IPS-NIHi7 (cell line): ENCODE results near the gene POU6F2.

Experiments used
- DNase-seq: peaks from one replicate; pipeline ENCODE4 v3.0.0; 2012; ENCODE audit warnings: mixed read lengths; ENCODE audit errors: extremely low spot score

The POU6F2 gene

GRCh38 chr7:39127058-39127457, 149.3 kb downstream of the POU6F2 start:
- no peak for DNase-seq

GRCh38 chr7:39128287-39128843, 150.7 kb downstream of the POU6F2 start:
- no peak for DNase-seq

GRCh38 chr7:39130274-39130673, 152.6 kb downstream of the POU6F2 start:
- no peak for DNase-seq

GRCh38 chr7:39130857-39131526, 153.3 kb downstream of the POU6F2 start:
- DNase-seq, result no peak

GRCh38 chr7:39132306-39132705, 154.6 kb downstream of the POU6F2 start:
- no peak for DNase-seq

- DNase-seq, result no peak
Observed at GRCh38 chr7:39133088-39133487, 155.4 kb downstream of the POU6F2 start.

- no peak for DNase-seq
Observed at GRCh38 chr7:39137480-39137879, 159.8 kb downstream of the POU6F2 start.

GRCh38 chr7:39142750-39143149, 165.0 kb downstream of the POU6F2 start:
- no peak for DNase-seq

GRCh38 chr7:39144420-39144819, 166.7 kb downstream of the POU6F2 start:
- DNase-seq, result no peak

GRCh38 chr7:39145283-39145682, 167.6 kb downstream of the POU6F2 start:
- DNase-seq, result no peak

- DNase-seq, result no peak
Observed at GRCh38 chr7:39145935-39146334, 168.2 kb downstream of the POU6F2 start.

GRCh38 chr7:39152701-39153100, 175.0 kb downstream of the POU6F2 start:
- DNase-seq, result no peak

GRCh38 chr7:39153113-39153512, 175.4 kb downstream of the POU6F2 start:
- no peak for DNase-seq

GRCh38 chr7:39153647-39154046, 175.9 kb downstream of the POU6F2 start:
- peak; percentile 47 for DNase-seq

- no peak for DNase-seq
Observed at GRCh38 chr7:39154815-39155214, 177.1 kb downstream of the POU6F2 start.

- DNase-seq, result no peak
Observed at GRCh38 chr7:39158367-39158766, 180.7 kb downstream of the POU6F2 start.

- DNase-seq, result no peak
Observed at GRCh38 chr7:39161903-39162302, 184.2 kb downstream of the POU6F2 start.

- no peak for DNase-seq
Observed at GRCh38 chr7:39164887-39165286, 187.2 kb downstream of the POU6F2 start.

- no peak for DNase-seq
Observed at GRCh38 chr7:39168403-39169098, 190.8 kb downstream of the POU6F2 start.

GRCh38 chr7:39172137-39172536, 194.4 kb downstream of the POU6F2 start:
- DNase-seq, result no peak

GRCh38 chr7:39181398-39181797, 203.7 kb downstream of the POU6F2 start:
- no peak for DNase-seq

- DNase-seq, result no peak
Observed at GRCh38 chr7:39183796-39184195, 206.1 kb downstream of the POU6F2 start.

- no peak for DNase-seq
Observed at GRCh38 chr7:39184391-39184790, 206.7 kb downstream of the POU6F2 start.
